Stimulated activated CD8-positive, alpha-beta memory T cell treated with anti-CD3 and anti-CD28 coated beads, Interleukin-4, amount 100 ng/mL, for 48 hours (primary cell): ENCODE measurements around the gene SYTL2.
A peak's percentile ranks its signal among the peaks of the same experiment; 100 is the strongest.
"Not testable (repeated sequence)": the region's sequence is repeated elsewhere in the genome, so short reads cannot be mapped to it uniquely, and the experiment has no call there.

ENCODE experiments used
- DNase-seq: peaks from one replicate; pipeline ENCODE4 v3.0.0-alpha.2; 2020

SYTL2 gene

GRCh38 chr11:85682330-85683305 is 128.3 kb downstream of the SYTL2 start:
- peak; percentile 81 for DNase-seq

- no peak for DNase-seq
Measured at GRCh38 chr11:85680897-85681296, 130.0 kb downstream of the SYTL2 start.

GRCh38 chr11:85679576-85679975 is 131.4 kb downstream of the SYTL2 start:
- no peak for DNase-seq

GRCh38 chr11:85673393-85673792 is 137.5 kb downstream of the SYTL2 start:
- DNase-seq, result no peak

GRCh38 chr11:85672105-85672902 is 138.6 kb downstream of the SYTL2 start:
- no peak for DNase-seq

GRCh38 chr11:85670949-85671663 is 139.8 kb downstream of the SYTL2 start:
- DNase-seq, result not testable (repeated sequence)

- DNase-seq, result no peak
Measured at GRCh38 chr11:85668157-85668556, 142.8 kb downstream of the SYTL2 start.

- DNase-seq, result no peak
Measured at GRCh38 chr11:85666687-85667086, 144.3 kb downstream of the SYTL2 start.

- no peak for DNase-seq
Measured at GRCh38 chr11:85665733-85666132, 145.2 kb downstream of the SYTL2 start.

GRCh38 chr11:85664615-85665481 is 146.1 kb downstream of the SYTL2 start, which contains the start of gene CREBZF:
Gene CREBZF (minus strand): TSS chr11:85665129. CDS start chr11:85664875, 254 bp downstream.
- peak; percentile 96 for DNase-seq

- peak; percentile 87 for DNase-seq
Measured at GRCh38 chr11:85663753-85664614, 147.0 kb downstream of the SYTL2 start.

GRCh38 chr11:85663080-85663752 is 147.7 kb downstream of the SYTL2 start:
- DNase-seq, result no peak

GRCh38 chr11:85661972-85662664 is 148.8 kb downstream of the SYTL2 start:
- DNase-seq, result no peak

GRCh38 chr11:85658180-85658579 is 152.8 kb downstream of the SYTL2 start:
- no peak for DNase-seq

GRCh38 chr11:85656777-85657176 is 154.2 kb downstream of the SYTL2 start:
- DNase-seq, result no peak

- not testable (repeated sequence) for DNase-seq
Measured at GRCh38 chr11:85654343-85654742, 156.6 kb downstream of the SYTL2 start.

- no peak for DNase-seq
Measured at GRCh38 chr11:85652786-85653447, 158.0 kb downstream of the SYTL2 start.

- DNase-seq, result no peak
Measured at GRCh38 chr11:85651118-85651517, 159.8 kb downstream of the SYTL2 start.
